ENCODE data around the gene ZFTA. TPM values are rescaled to one million over a fixed set of nuclear protein-coding genes. Genes with fewer than 3 reads are reported as not detected.

Gene ZFTA
- total RNA-seq, 2 donors from 2014 or later, result 4.0 to 6.9 TPM

DNA sequence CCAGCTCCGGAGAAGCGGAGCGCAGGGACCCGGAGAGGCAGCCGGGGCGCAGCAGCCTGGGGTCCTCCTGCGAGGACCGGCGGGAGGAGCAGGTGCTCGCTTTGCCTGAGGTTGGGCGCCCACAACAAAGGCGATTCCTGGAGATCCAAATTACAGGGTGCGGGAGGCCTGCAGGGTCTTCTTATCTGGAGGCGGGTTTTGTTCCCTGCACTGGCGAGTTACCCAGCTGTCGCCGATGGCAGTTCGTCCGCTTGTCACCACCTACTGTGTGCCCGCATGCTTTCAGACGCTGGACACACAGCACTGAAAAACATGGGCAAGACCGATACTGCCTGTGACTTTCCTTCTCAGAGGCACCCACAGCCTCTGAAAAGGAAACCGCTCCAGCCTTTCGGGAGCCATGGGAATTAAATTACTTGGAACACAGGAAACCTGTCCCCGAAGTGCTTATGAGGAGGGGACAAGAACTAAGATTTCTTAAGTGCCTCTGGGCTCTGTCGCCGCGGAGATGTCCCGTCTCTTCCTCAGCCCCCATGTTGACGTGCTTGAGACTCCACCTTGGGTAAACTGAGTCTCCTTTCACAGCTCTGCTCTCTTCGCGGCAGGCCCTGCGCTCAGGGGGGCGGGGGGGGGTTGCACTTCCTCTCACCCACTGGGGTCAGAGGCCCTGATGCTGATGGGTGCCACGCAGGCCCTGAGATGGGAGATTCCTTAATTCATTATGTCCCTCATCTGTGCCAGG, 1.3 kb upstream of the ZFTA start:
- H3K4me3 Mint-ChIP-seq, result peak overlapping the region; percentile 29 to 63
- H3K27me3 Mint-ChIP-seq (ENCODE audit: low read depth), result peaks cover 25% of the 10 kb centered on the region
- H3K36me3 Mint-ChIP-seq (ENCODE audit: insufficient read depth in 2 of 2), result peaks cover 4% of the 10 kb centered on the region in 2 donors
- no peak overlapping the region for H3K27ac Mint-ChIP-seq
- H3K9me3 Mint-ChIP-seq, result no peaks in the 10 kb centered on the region
- peaks cover 16% of the 10 kb centered on the region for H3K4me1 Mint-ChIP-seq (ENCODE audit: low read depth)
- no peak for DNase-seq
- ATAC-seq (replicated peaks in 1 of 2), result no peak

DNA sequence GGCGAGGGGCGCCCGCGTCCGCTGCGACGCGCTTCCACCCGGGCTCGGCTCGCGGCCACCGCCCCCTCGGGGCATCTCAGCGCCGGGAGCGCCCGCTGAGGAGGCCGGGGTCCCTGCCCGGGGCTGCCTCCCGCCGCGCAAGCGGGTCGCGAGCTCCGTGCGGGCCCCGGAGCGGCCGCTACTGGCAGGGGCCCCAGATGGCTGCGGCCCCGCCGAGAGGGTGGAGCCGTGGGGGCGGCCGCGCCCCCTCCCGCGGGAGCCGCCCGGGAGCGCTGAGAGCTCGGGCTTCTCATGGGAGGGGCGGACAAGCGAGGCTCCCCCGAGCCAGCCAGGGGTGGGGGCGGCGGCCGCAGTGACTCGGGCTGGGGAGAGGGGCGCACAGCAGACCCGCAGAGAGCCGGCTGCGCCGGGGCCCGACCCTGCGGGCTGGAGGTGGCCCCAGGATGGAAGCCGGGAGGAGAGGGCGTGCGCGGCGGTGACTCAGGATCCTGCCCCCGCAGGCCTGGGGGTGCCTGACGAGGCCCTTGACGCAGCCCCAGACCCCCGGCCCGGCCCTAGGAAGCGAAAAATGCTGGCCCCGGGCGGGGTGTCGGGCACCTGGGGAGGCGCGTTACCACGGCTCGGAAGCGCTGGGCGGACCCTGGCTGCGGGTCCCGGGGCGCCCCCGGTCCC, 603 bp upstream of the ZFTA start:
- Mint-ChIP-seq H3K4me3 (peak overlapping the region in 1 of 2 donors; percentile 45), H3K27ac (no peak overlapping the region), H3K9me3 (no peaks in the 10 kb centered on the region), H3K4me1 (ENCODE audit: low read depth) (peaks cover 16% of the 10 kb centered on the region), H3K27me3 (ENCODE audit: low read depth) (peaks cover 25% of the 10 kb centered on the region), H3K36me3 (ENCODE audit: insufficient read depth in 2 of 2) (peaks cover 4% of the 10 kb centered on the region in 2 donors)
- peak; percentile 54 to 66 for DNase-seq
- peak; percentile 58 to 63 for ATAC-seq (replicated peaks in 1 of 2)

DNA sequence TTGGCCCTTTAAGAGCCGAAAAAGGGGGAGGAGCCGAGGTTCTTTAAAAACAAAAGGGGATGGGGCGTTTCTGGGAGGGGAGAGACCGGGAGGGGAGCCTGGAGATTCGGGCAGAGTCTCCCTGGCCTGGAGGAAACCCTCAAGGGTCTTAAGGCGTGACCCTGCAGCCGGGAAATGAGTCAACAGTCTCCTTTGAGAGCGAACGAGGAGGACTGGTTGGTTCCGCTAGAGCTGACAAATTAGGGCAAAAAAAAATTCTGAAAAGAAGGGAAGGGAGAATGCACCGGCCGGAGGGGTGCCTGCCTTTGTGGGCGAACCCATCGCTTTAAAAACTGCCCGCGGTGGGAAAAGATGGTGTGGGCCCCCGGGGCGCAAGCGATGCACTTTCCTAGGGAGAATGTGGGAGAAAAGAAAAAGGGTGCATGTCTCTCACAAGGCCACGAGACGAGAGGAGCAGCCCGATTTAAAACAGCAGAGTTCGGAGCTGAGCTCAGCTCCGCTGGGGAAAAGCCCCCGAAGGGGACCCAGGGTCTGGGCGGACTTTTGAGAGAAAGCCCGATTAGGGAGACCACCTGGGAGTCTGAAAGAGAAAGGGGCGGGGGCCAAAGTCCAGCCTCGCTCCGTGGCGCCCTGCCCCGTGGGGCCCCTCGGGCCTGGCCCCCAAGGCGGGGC, 874 bp downstream of the ZFTA start:
- Mint-ChIP-seq H3K4me1 (ENCODE audit: low read depth) (peaks cover 16% of the 10 kb centered on the region), H3K9me3 (no peaks in the 10 kb centered on the region), H3K27ac (peak overlapping the region; percentile 68), H3K27me3 (ENCODE audit: low read depth) (peaks cover 20% of the 10 kb centered on the region), H3K4me3 (peak overlapping the region; percentile 88 to 99), H3K36me3 (ENCODE audit: insufficient read depth in 2 of 2) (peaks cover 4% of the 10 kb centered on the region in 2 donors)
- ATAC-seq (replicated peaks in 1 of 2) (peak; percentile 20 to 38), DNase-seq (peak; percentile 51 to 57)

DNA sequence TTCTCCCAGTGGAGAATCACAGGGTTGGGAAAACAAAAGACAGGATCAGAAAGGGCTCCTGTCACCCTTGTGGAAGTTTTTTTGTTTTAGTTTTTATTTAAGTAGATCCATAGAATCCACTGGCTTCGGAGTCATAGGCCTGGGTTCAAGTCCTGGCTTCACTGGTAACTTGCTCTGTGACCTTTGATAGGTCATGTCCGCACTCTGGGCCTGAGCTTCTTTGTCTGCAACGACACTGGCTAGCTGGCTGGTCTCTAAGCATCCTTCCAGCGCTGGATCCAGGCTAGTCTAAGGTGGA, 1.4 kb downstream of the ZFTA start:
- H3K36me3 Mint-ChIP-seq (ENCODE audit: insufficient read depth in 2 of 2), result peaks cover 4% of the 10 kb centered on the region in 2 donors

DNA sequence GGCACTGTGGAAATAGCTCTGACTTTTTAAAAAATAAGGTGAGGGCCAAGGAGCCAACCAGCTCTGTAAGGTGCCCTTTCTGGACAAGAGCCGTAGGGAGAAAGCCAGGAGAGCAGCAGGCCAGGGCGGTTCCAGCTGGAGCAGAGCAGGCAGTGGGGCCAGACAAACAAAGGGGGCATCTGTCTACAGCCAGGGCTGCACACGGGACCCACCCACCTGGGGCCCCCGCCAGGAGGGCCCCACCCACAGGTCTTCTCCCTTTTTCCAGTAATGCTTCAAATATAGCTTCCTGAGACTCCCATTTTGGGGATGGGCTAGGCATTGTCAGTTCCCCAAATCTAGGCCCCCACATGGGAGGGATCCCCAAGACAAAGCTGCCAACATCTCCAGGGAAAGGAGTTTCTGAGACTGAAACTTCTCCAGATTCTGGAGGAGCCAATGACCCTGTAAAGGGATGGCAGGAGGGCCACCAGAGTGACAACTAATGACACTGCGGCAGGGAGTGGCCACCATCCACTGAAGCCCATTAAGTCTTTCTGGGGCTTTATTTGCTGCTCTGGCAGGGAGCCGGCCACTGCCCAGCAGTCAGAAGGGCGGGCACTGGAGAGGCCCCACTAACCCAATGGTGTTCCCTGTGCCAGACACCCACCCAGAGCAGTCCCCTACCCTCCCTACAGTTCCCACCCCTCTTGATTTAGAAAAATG, 1.9 kb downstream of the ZFTA start:
- peaks cover 11% of the 10 kb centered on the region for H3K27me3 Mint-ChIP-seq (ENCODE audit: low read depth)
- peaks cover 16% of the 10 kb centered on the region for H3K4me1 Mint-ChIP-seq (ENCODE audit: low read depth)
- peaks cover 4% of the 10 kb centered on the region in 2 donors for H3K36me3 Mint-ChIP-seq (ENCODE audit: insufficient read depth in 2 of 2)
- no peak for ATAC-seq (replicated peaks in 1 of 2)
- DNase-seq, result no peak
- H3K27ac Mint-ChIP-seq, result no peak overlapping the region
- no peaks in the 10 kb centered on the region for H3K9me3 Mint-ChIP-seq
- peak overlapping the region; percentile 88 to 99 for H3K4me3 Mint-ChIP-seq

More for the DNA sequence above, 1.4 kb downstream of the ZFTA start:
- DNase-seq (no peak), ATAC-seq (replicated peaks in 1 of 2) (no peak)
- H3K9me3 Mint-ChIP-seq, result no peaks in the 10 kb centered on the region
- peaks cover 16% of the 10 kb centered on the region for H3K27me3 Mint-ChIP-seq (ENCODE audit: low read depth)
- peaks cover 16% of the 10 kb centered on the region for H3K4me1 Mint-ChIP-seq (ENCODE audit: low read depth)
- H3K4me3 Mint-ChIP-seq, result peak overlapping the region; percentile 88 to 99
- peak overlapping the region; percentile 68 for H3K27ac Mint-ChIP-seq

DNA sequence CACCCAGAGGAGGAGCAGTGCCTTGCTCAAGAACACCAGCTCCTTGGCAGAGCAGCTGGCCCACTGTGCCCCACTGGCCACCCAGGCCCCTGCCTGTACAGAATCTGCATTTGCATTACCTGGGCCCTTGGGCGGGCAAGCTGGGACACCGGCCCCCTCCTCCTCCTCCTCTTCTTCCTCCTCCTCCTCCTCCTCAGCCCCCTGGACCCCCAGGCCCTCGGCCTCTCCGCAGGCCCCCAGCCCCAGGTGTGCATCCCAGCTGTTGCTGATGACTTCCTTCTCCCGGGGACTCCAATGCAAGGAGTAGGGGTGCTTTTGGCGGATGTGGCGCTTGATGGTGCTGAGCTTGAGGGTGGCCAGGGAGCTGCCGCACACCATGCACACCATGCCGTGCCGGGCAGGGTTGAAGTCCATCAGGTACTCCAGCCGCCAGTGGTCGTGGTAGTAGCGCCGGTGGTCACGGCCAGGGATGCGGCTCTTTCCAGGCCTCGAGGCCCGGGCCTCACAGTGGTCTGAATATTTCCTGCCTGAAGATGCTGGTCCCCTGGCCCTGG, 2.8 kb downstream of the ZFTA start:
- DNase-seq (no peak), ATAC-seq (replicated peaks in 1 of 2) (no peak)
- H3K9me3 Mint-ChIP-seq, result no peaks in the 10 kb centered on the region
- peaks cover 5% of the 10 kb centered on the region for H3K27me3 Mint-ChIP-seq (ENCODE audit: low read depth)
- H3K4me1 Mint-ChIP-seq (ENCODE audit: low read depth), result peaks cover 16% of the 10 kb centered on the region
- no peak overlapping the region for H3K4me3 Mint-ChIP-seq
- H3K36me3 Mint-ChIP-seq (ENCODE audit: insufficient read depth in 2 of 2), result peaks cover 4% of the 10 kb centered on the region in 2 donors
- no peak overlapping the region for H3K27ac Mint-ChIP-seq

DNA sequence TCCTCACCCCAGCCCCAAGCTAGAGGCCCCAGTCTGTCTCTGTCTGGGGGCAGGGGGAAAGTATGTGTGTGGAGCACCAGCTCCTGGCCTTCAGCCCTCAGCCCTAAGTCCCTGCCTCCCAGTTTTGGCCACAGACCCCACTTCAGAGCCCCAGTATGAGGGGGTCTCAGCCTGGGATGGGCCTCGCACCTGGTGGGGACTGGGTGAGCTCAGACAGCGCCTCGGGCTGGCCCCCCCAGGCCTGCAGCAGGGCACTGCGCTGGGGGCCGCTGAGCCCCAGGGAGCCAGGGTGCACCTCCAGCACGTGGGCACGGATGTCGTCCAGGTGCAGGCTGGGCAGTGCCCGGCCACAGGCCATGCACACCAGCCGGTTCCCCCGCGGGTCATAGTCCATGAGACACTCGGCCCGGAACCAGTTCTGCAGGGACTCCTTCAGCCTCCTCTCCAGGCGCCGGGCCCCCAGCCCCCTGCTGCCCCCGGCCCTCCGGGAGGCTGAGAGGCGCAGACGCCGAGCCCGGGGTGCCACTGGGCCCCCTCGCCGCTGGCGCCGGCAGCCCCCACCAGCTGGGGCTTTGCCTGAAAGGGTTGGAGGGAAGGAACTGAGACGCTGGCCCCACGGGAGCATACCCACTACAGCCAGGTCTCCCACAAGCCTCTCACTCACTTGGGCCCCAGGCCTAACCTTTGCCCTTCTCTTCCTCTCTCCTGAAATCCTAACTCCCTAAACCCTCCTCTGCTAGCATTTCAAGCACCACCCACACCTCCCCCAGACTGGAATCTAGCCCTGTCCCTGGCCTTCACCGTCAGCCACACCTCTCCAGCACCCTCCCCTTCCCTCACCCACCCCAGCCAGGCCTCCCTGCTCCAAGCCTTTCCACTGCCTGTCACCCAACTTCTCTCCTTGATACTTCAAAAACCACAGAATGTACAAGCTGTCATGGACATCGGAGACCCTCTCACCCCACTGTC, 3.6 kb downstream of the ZFTA start:
- H3K27ac Mint-ChIP-seq, result no peak overlapping the region
- peaks cover 4% of the 10 kb centered on the region in 2 donors for H3K36me3 Mint-ChIP-seq (ENCODE audit: insufficient read depth in 2 of 2)
- no peaks in the 10 kb centered on the region for H3K9me3 Mint-ChIP-seq
- H3K4me1 Mint-ChIP-seq (ENCODE audit: low read depth), result peaks cover 16% of the 10 kb centered on the region
- DNase-seq (no peak), ATAC-seq (replicated peaks in 1 of 2) (no peak)
- H3K4me3 Mint-ChIP-seq, result no peak overlapping the region
- peaks cover under 1% of the 10 kb centered on the region for H3K27me3 Mint-ChIP-seq (ENCODE audit: low read depth)

DNA sequence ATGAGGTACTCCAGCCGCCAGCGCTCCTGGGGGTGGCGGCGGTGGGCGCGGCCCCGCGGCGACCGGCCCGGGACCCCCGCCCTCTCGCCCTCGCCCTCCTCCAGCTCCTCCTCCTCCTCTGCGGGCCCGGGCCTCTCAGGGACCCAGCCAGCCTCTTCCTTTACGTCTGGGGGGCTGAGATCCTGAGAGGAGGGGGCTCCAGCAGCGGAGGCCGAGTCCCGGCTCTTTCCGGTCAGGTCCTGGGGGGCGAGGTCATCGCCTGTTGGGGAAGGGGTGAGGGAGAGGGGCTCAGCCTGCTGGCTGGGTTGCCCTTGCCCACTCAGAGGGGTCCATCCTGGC, 4.3 kb downstream of the ZFTA start:
- H3K4me1 Mint-ChIP-seq (ENCODE audit: low read depth), result peaks cover 16% of the 10 kb centered on the region
- peaks cover 4% of the 10 kb centered on the region in 2 donors for H3K36me3 Mint-ChIP-seq (ENCODE audit: insufficient read depth in 2 of 2)
- H3K4me3 Mint-ChIP-seq, result no peak overlapping the region
- DNase-seq (no peak), ATAC-seq (replicated peaks in 1 of 2) (no peak)
- H3K27me3 Mint-ChIP-seq (ENCODE audit: low read depth), result no peaks in the 10 kb centered on the region
- H3K27ac Mint-ChIP-seq, result no peak overlapping the region
- no peaks in the 10 kb centered on the region for H3K9me3 Mint-ChIP-seq

DNA sequence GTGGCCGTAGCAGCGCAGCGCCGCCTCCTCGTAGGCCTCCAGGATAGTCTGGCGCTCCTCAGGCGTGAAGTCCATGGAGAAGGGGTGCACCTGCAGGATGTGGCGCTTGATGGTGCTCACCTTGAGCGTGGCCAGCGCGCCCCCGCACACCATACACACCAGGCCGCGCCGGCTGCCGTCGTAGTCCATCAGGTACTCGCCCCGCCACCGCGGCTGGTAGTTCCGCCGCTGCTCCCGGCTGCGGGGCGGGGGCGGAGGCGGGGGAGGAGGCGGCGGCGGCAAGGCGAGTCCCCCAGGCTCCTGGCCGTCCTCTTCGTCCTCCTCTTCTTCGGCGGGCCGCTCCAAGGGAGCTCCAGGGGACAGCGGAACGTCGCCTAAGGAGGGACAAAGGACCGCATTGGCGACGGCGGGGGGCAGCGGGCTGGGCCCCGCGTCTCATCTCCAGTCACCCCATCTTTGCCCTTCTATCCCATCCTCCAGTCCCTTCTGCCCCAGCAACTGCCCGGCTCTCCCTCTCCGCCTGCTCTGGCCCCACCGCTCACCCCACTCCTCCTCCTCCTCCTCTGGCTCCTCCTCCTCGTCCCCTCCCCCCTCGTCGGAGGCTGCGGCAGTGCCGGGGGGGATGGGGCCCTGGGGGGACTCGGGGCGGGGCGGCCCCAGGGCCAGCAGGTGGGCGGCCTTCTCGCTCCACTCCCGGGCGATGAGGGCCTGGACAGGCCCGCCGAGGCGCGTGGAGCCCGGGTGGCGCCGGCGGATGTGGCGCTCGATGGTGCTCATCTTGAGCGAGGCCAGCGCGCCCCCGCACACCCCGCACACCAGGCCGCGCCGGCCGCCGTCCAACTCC, 4.9 kb downstream of the ZFTA start:
- no peak overlapping the region for H3K4me3 Mint-ChIP-seq
- no peaks in the 10 kb centered on the region for H3K27me3 Mint-ChIP-seq (ENCODE audit: low read depth)
- ATAC-seq (replicated peaks in 1 of 2) (no peak), DNase-seq (no peak)
- peaks cover 16% of the 10 kb centered on the region for H3K4me1 Mint-ChIP-seq (ENCODE audit: low read depth)
- H3K36me3 Mint-ChIP-seq (ENCODE audit: insufficient read depth in 2 of 2), result peaks cover 4% of the 10 kb centered on the region in 2 donors
- no peak overlapping the region for H3K27ac Mint-ChIP-seq
- no peaks in the 10 kb centered on the region for H3K9me3 Mint-ChIP-seq

DNA sequence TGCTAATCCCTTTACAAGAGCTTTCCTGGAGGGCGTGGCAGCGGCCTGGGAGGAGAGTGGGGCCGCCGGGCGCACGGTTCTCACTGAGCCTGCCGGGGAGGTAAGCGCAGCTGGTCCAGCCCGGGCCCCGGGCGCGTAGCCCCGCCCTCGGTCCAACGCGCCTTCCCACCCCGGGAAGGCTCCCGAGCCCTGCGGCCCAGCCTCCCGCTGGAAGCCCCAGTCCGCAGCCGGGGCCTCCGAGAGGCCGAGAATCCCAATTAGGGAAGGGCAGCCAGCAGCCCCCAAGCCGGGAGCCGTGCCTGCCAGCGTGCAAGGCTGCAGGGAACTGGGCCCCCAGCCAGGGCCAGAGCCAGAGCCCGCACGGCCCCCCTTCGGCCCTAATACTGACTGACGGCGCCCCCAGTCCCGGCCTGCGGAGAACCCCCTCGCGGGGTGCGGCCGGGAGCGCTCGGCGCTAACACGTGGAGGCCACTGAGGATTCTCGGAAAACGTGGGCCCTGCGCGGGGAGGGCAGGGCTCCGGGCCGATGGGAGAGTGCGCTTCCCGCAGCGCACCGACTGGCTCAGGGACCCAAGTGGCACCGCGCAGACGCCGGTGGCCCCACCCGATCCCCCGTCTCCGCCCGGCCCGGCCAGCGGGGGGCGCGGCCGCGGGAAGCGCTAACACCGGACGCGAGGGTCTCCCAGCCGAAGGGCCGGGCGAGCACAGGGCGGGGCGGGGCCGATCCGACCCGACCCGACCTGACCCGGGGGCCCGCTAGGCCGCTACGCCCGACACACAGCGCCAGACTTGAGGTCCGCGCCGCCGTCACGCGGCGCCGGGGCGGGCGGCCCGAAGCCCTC, 5.7 kb downstream of the ZFTA start:
- Mint-ChIP-seq H3K27me3 (ENCODE audit: low read depth) (no peaks in the 10 kb centered on the region), H3K36me3 (ENCODE audit: insufficient read depth in 2 of 2) (peaks cover 4 to 7% of the 10 kb centered on the region in 2 donors), H3K4me3 (no peak overlapping the region), H3K4me1 (ENCODE audit: low read depth) (peaks cover 16% of the 10 kb centered on the region), H3K27ac (no peak overlapping the region), H3K9me3 (no peaks in the 10 kb centered on the region)
- ATAC-seq (replicated peaks in 1 of 2), result no peak
- no peak for DNase-seq

All from activated T-cell treated with anti-CD3 and anti-CD28 coated beads, Interleukin-2, amount 50 U/mL, for 72 hours (primary cell).